HL-60/S4 (cell line): Measurements from ENCODE around the gene SPRED3.

Experiments
- in situ Hi-C: fragments of 300-500 bp; cut with MboI; formaldehyde crosslinking; loops from 2 replicates; pipeline ENCODE4 v1.14.3; 2022; ENCODE audit warnings: low sequenced_read_pairs

SPRED3 gene

DNA sequence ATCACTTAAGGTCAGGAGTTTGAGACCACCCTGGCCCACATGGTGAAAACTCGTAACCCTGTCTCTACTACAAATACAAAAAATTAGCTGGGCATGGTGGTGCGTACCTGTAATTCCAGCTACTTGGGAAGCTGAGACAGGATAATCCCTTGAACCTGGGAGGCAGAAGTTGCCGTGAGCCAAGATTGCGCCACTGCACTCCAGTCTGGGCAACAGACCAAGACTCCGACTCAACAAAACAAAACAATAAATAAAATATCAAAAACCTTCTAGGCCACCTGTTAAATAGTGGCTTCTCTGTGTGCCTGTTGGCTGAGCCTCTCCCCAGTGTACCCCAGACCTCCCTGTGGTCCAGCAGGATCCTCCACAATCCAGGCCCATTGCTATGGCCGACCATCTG lies 17.4 kb upstream of the SPRED3 start:
- in situ Hi-C loops: no loop called here

DNA sequence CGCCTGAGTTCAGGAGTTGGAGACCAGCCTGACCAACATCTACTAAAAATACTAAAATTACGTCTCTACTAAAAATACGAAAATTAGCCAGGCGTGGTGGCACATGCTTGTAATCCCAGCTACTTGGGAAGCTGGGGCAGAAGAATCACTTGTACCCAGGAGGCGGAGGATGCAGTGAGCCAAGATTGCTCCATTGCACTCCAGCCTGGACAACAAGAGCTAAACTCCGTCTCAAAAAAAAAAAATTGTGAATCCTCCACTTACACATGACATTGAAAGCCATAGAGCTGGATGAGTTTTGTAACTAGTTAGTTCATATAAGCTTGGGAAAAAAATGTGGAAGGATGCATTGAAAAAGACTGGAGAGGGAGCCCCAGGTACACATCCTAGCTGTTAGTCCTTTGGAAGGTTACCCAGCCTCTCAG lies 14.6 kb upstream of the SPRED3 start:
- in situ Hi-C loops: no loop called here

DNA sequence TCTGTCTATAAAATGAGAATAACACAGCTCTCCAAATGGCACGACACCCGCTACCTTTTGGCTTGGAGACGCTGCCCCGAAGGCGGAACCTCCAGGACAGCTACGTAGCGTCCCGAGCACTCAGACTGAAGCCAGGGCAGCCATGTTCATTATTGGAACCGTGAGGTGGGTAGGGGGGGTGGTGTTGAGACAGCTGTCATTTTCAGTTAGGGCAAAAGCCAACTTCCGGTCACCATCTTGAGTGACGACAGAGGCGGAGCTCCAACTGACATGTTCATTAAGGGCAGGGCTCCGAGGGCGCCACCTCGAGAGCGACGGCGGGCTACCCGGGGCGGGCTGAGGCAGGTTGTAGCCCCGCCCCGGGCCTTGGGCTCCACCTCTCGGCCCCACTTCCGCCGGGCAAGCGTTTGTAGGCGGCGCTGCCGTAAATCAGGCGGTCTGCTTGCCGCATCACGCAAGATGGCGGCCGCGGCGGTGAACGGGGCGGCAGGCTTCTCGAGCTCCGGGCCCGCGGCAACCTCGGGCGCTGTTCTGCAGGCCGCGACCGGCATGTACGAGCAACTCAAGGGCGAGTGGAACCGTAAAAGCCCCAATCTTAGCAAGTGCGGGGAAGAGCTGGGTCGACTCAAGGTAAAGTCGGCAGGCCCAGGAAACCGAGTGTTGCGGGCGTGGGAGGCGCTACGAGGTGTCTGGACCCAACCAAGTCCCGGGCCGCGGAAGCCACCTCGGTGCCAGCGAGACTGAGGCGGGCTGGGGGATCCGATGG lies 14.0 kb upstream of the SPRED3 start, which contains the start of gene PSMD8:
TSS of gene PSMD8 (plus strand) at position 240 of the 766 bp plus-strand sequence. CDS start at position 271, 31 bp downstream.
- in situ Hi-C loops: no loop called here

DNA sequence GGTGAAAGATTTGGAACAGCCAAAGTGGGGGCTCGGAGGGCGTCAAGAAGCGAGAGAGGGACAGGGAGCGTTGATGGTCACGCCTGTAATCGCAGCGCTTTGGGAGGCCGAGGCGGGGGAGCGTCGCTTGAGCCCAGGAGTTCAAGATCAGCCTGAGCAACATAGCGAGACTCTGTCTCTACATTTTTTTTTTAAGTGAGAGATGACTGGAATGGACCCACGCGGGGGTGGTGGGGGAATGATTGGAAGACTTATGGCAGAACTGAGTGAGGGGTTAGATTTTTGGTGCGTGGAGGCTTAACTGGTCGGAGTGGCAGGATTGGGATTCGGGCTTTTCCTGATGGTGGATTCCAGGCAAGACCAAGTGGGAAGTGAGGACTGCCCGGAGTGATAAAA lies 13.4 kb upstream of the SPRED3 start:
- in situ Hi-C loops: no loop called here

DNA sequence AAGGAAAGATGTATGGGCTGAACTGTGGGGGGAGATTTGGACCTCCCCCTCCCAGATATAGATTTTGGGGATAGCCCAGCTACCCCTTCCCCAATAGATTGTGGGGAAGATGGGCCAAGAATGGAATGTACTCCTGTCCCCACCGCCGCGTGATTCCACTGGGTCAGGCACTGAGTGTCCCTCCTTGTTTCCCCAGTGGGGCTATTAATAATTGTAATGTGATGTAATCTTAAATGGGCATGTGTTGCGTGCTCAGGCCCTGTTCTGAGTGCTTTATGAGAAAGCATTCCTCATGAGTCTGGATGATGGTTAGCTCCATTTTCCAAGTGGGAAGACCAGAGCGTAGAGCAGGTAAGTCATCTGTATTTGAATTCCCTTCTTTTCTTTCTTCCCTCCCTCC lies 12.7 kb upstream of the SPRED3 start:
- in situ Hi-C loops: no loop called here

DNA sequence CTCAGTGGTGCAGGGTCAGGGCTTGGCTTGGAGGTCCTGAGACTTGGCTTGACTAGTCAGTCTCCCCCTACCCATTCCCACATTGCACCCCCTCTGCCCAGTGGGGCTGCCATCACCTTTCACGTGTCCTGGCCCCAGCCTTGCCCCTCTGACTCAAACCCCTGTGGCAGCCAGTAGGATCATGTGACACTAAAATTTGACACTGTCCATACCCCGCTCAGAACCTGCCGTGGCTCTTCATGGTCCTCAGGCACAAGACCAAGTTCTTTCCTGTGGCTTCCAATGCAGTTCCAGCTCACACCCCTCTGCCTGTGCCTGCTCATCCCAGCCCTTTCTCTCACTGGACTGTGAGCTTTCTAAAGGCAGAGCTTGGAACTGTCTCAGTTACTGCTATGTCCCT lies 11.9 kb upstream of the SPRED3 start:
- in situ Hi-C loops: no loop called here

DNA sequence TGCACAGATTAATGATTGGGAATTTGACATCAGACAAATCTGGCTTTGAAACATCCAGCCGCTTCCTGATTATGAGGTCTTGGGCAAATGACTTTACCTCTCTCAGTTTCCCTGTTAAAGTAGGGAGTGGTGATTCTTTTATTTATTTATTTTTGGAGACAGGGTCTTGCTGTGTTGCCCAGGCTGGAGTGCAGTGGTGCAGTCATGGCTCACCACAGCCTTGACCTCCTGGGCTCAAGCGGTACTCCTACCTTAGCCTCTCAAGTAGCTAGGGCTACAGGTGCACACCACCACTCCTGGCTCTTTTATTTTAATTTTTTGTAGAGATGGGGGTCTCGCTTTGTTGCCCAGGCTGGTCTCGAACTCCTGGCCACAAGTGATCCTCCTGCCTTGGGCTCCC lies 11.4 kb upstream of the SPRED3 start:
- in situ Hi-C loops: no loop called here

DNA sequence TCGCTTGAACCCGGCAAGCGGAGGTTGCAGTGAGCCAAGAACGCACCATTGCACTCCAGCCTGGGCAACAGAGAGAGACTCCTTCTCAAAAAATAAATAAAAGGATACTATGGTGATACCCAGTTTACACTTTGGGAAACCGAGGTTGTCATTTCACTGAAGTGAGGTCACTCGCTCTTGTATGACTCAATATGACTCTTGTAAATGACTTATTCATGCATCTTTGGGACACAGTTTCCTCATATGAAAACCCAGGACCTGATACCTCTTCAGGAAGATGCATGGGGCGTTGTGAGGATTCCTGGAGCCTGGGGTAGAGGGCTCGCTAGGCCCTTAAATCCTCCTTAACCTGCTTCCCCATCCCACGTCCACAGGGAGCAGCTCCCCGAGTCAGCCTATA lies 9.6 kb upstream of the SPRED3 start:
- in situ Hi-C loops: no loop called here

DNA sequence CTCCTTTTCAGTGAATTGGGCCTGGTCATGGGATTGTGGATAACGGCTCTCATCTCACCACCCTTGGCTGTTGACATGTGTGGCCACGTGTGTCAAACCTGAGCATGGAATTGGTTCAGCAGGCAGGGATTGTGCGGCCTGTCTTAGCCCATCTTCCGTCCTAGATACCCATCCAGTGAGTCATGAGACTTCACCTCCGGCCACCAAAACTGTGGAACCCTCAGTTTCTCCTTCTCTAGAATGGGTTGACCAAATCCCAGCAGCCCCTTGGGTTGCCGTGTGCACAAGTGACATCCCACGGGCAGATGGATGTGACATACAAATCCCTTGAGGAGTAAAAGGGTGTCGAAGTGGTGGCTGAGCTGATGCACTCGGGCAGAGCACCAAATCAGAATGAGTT lies 7.4 kb upstream of the SPRED3 start:
- in situ Hi-C loops: no loop called here

DNA sequence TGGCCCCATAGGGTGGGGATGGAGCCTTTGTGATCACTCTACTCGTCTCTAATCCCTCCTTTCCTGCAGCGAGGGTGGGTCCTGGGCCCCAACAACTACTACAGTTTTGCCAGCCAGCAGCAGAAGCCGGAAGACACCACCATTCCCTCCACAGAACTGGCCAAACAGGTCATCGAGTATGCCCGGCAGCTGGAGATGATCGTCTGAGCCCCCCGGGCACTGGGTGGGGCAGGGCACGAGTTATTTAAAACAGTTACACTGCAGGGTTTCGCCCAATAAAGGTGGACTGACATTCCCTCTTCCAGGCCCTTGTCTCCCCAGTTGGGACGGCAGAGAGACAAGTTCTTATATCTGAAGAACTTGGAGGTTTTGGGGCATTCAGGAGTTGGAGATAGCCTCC lies 5.3 kb upstream of the SPRED3 start:
- in situ Hi-C loops: no loop called here

DNA sequence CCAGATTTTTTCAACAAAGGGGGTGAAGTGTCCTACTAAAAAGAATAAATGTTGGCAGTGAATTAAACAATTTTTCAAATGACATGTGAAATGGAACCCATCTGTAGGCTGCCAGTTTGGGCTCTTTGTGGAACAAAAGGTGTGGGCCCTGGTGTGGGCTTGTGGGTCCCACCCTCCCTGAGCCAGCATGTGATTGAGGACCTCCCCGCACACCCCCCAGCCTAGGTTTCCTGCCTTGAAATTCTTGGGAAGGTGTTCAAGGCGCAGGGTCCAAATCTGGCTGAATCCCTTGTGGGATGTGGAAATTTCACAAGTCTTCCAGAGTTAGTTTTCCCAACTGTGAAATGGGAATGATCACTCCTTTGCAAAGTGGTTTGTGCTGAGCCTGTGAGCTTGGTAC lies 4.8 kb upstream of the SPRED3 start:
- in situ Hi-C loops: no loop called here

DNA sequence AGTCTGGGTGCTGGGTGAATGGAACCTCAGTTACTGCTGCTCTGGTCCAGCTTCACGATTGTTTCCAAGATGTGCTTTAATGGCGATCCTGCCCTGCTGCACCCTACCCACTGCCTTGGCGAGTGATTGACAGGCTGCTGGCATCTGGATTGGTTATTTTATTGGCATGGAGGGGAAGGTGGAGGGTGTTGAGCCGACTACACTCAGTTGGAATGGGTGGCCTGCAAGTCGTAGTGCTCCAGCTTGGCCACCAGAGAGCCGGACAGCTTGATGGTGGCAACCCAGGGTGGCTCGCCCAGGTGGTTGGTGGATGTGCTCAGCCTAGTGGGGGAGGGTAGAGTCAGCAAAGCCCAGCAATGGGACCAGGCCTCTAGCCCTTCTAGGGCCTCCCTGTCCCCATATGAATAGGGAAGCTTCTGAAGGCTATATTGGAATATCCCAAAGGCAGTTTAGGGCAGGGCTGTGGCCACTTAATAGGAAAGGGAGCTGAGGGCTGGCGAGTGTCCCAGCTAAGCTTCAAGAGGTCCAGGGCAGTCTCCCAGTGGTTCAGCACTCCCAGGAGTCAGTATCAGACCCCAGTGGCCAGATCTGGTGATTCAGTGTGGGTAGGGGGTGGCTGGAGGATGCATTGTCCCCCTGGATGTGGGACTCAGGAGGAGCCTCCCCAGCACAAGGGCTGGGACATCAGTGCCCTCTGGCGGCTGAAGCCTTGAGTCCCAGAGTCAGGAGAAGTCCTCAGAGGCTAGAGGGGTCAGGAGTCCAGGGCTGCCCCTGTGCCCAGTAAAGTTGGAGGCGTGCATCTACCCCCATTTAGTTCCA lies 4.1 kb upstream of the SPRED3 start:
- in situ Hi-C loops: no loop called here

DNA sequence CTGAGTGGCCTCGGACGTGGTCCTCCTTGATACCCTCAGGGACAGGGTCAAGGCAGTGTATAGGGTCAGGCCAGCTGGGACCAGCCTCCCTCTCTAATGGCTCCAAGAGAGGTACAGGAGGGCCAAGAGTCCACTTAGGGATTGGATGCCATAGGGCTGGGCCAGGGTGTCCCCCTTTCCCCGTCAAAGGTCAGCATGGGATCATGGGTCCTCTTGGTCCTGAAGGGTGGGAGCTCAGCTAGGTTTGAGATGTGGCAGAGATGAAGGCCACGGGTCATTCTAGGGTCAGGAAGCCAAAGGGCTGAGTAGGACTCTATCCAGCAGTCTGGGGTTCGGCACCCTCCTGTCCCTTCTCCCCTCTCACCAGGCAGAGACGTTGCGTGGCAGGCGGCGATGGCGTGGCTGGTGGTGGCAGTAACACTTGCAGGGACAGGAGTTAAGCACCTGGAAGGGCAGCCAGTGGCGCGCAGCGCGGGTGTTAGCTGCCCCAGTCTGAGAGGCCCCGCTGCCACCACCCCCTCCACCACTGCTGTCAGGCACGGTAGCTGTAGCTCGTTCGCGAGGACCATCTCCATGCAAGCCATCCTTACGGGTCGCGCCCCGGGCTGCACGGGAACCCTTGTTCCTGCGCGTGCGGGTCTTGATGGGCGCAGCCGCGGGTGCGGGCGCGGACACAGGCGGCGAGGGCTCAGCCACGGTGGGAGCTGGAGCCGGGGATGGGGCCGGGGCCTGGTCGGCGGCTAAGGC lies 3.3 kb upstream of the SPRED3 start:
- in situ Hi-C loops: no loop called here

DNA sequence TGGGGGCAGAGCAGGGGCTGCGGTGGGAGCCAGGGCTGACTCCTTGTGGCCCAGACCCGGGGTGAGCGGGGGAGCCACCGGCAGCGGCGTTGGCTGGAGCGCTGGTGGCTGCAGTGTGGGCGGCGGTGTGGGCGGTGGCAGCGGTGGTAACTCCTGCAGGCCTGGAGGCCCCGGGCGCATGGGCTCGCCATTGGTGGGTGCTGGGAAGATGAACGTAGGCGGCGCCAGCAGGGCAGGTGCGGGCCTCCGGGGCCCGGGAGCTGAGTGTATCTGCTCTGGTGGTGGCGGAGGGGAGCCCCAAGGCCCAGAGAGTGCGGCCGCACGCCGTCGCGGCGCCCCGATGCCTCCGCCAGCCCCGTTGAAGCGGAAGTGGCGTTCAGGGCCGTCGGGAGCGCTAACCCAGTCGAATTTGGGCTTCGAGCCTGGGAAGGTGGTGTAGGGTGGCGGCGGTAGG lies 2.7 kb upstream of the SPRED3 start:
- in situ Hi-C loops: no loop called here

DNA sequence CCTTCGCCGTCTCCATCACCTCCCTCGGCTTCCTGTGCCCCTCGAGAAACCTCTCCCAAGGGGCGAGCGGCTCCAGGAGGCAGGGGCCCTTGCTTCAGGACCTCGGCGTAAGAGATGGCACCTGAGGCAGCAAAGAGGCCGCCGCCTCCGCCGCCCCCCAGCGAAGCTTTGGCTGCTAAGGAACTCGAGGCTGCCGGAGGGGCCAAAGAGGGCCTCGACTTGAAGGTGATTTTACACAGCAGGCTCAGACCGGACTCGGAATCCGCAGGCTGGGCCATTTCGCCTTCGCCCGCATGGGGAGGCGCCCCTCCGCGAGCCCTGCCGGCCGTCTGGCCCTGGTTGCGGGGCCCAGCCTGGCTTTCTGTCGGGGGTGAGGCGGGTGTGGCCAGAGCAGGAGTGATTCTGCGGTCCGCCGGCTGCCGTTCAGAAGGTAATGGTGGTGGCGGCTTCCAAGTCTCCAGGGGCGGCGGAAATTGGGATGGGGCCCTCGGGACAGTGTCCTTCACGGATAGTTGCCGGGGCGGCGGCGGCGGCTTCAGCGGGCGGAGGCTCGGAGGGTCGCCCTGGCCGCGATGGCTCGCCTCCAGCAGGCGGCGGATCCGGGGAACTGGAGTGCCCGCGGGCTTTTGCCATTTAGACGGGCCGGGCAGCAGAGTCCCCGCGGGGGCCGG lies 2.1 kb upstream of the SPRED3 start:
- in situ Hi-C loops: no loop called here

DNA sequence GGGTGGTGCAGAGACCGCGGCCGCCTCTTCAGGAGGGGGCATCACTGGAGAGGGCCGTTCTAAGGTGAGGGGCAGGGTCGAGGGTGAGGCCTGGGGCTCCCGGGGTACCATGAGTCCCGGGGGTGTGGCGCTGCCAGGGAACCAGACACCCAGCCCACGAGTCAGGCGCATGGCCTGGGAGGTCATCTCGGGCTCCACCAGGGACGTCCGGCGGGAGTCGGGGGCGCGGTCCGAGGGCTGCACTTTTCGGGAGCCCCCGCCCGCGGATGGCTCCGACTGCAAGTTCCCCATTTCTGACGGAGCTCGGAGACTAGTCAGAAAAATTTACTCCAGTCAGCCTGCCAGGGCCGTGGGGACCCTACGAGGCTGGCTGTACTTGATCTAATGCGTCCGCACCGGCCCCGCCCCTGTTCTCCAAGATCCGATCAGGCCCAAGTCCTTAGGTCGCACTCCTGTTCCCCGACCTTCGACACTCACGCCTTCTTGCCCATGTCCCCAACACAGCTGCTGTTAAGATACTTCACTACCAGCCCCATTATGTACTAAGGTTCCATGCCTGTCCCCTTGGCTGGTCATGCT lies 1.4 kb upstream of the SPRED3 start:
- in situ Hi-C loops: no loop called here

DNA sequence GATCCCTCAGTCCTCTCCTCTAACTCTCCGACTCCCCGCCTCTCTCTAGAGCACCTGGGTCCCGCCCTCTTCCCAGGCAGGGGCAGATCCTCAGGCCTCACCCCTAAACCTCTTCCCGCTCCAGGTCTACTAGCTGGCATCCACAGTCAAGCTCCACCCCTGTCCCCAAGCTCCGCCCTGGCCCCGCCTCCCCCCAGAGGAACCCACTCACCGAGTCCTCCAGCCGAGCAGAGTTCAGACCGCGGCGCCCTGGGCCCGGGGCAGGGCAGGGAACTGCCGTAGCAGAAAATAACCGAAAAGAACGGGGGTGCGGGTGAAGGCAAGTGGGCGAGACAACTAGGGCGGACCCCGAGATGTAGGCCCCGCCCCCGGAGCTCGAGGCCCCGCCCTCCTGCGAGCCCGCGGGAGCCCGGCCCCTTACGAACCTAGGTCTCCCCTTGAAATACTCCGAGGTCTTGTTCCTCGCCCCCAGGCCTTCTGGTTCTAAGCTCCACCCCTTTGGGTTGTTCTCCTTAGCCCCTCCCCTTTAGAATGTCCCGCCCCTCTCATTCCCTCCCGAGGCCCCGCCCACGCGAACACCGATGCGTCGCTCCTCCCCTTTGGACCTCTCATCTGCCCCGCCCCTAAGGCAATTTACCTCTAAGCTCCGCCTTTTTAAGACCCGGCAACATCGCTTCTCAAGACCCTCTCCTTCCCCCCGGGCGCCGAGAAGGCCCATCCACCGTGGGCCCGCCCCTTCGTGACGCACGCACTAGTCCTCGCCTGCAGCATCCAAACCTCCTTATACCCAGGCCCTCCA lies 748 bp upstream of the SPRED3 start, which contains the start of gene GGN:
TSS of gene GGN (minus strand) at position 485 of the 799 bp plus-strand sequence. CDS start 773 bp downstream, outside the sequence.
- in situ Hi-C loops: no loop called here

DNA sequence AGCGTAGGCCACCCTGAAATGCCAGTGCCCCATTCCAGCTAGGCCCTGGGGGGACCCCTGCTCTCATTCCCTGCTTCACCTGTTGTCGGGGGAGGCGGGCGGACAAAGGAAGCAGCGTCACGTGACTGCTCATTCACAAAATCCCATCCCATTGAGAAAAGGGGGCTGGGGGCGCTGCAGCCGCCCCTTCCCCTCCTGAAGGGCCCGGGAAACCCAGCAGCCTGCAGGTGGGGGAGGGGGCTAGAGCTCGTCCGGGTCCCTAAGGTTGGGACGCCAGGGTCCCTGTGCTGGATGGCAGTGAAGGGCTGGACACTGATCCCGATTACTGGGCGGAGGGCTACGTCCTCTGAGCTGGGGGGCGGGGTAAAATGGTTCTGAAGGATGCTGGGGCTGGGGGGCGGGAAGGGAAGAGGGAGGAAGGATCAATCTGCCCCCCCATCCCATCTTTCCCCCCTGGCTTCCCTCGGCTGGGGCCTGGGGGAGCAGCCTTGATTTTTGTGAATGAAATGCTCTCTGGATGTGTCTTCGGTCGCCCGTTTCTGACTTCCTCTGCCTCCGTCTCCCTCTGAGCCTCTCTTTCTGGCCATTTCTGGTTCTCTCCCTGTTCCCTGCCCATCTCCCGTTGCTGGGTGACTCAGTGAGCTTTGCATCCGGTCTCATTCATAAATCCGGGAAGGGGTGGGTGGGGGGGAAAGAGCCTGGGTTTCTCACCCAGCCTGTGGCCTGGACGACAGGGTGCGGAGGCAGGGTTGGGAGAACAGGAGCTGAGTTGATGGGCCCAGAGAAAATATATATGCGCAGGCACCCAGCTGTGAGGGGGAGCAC lies 816 bp downstream of the SPRED3 start:
- in situ Hi-C loops: no loop called here
